Endothelial cell of umbilical vein (primary cell): Measurements from ENCODE around the gene MCC. TPM values are rescaled to one million over a fixed set of nuclear protein-coding genes. Genes with fewer than 3 reads are reported as not detected.
"Not testable (repeated sequence)": the region's sequence is repeated elsewhere in the genome, so short reads cannot be mapped to it uniquely, and the experiment has no call there.

Experiments used
- BruUV-seq: library from RNA; stranded (reverse); fragments of 400-500 nt; replicated peaks from 2 replicates; lab custom pipeline; 2021; lab: Mats Ljungman, UMichigan
- CTCF ChIA-PET: fragments of 300-600, 350-600 bp; sonication (Branson Sonifier 250); formaldehyde crosslinking; loops from one replicate; lab custom pipeline; 2021; ENCODE audit warnings: antibody characterized with exemption, inconsistent platforms; lab: Charles Lee
- POLR2A ChIA-PET: fragments of 300-600, 350-600 bp; sonication (Branson Sonifier 250); formaldehyde crosslinking; loops from one replicate; lab custom pipeline; 2021; ENCODE audit warnings: antibody characterized with exemption, inconsistent platforms; lab: Charles Lee
- DNase-seq: peaks from one replicate; pipeline ENCODE4 v3.0.0-alpha.2; 2011; ENCODE audit warnings: low read depth, low spot score
- FAIRE-seq: peaks from 2 replicates; lab custom pipeline; 2011; peaks lifted over from hg19 to GRCh38; lab: Jason Lieb, UNC
- H2AFZ ChIP-seq: 2 replicates; pipeline ENCODE4 v1.6.0; 2012; ENCODE audit warnings: low read depth, low read length, control low read depth, inconsistent platforms
- H3K27ac ChIP-seq: 2 replicates; pipeline ENCODE4 v1.5.1; 2011; ENCODE audit warnings: low read depth, mild to moderate bottlenecking, control low read depth, low read length, moderate library complexity; ENCODE audit not compliant: insufficient read depth
- H3K27me3 ChIP-seq, 2 experiments: 2 replicates each; pipeline versions ENCODE4 v1.6.0 to v1.6.1; 2011; ENCODE audit warnings: low read length in 2 of 2, mixed read lengths in 1 of 2; ENCODE audit not compliant: control insufficient read depth in 2 of 2, insufficient read depth in 2 of 2
- H3K36me3 ChIP-seq, 2 experiments: 2 replicates in 1 of 2; 3 replicates in 1 of 2; pipeline ENCODE4 v1.5.1; 2011; ENCODE audit warnings: low read length in 2 of 2, mild to moderate bottlenecking in 1 of 2, moderate library complexity in 1 of 2; ENCODE audit not compliant: control insufficient read depth in 2 of 2, insufficient read depth in 2 of 2; ENCODE audit errors: extremely low read depth in 1 of 2
- H3K4me1 ChIP-seq: 3 replicates; pipeline ENCODE4 v1.5.1; 2011; ENCODE audit warnings: mild to moderate bottlenecking, low read length; ENCODE audit not compliant: control insufficient read depth, insufficient read depth; ENCODE audit errors: extremely low read depth
- H3K4me2 ChIP-seq: 2 replicates; pipeline ENCODE4 v1.6.1; 2011; ENCODE audit warnings: low read length, control low read depth, mixed read lengths; ENCODE audit not compliant: insufficient read depth
- H3K4me3 ChIP-seq, 3 experiments: fragments of 200-600 bp in 1 of 3; sonication (generic), shearing (Covaris generic) in 1 of 3; replicated peaks in 1 of 3; 2 replicates each; pipeline ENCODE4 v1.5.1; 2011 to 2016; ENCODE audit warnings: control low read depth in 3 of 3, low read length in 3 of 3, mild to moderate bottlenecking in 2 of 3, inconsistent platforms in 1 of 3, low read depth in 1 of 3, moderate library complexity in 1 of 3; ENCODE audit not compliant: insufficient read depth in 1 of 3
- H3K79me2 ChIP-seq: 2 replicates; pipeline ENCODE4 v1.6.0; 2012; ENCODE audit warnings: low read length, inconsistent platforms; ENCODE audit not compliant: control insufficient read depth, insufficient read depth
- H3K9ac ChIP-seq: replicated peaks from 2 replicates; pipeline ENCODE3; 2011; ENCODE audit warnings: low read length, control low read depth; ENCODE audit not compliant: insufficient read depth; ENCODE audit errors: extremely low read depth
- H3K9me1 ChIP-seq: replicated peaks from 3 replicates; pipeline ENCODE4 v1.6.0; 2011; ENCODE audit warnings: mild to moderate bottlenecking, low read length; ENCODE audit not compliant: control insufficient read depth, insufficient read depth; ENCODE audit errors: extremely low read depth
- H3K9me3 ChIP-seq: replicated peaks from 2 replicates; pipeline ENCODE4 v1.5.1; 2012; ENCODE audit warnings: low read length, inconsistent platforms; ENCODE audit not compliant: control insufficient read depth, insufficient read depth
- H4K20me1 ChIP-seq: replicated peaks from 2 replicates; pipeline ENCODE3; 2011; ENCODE audit warnings: mild to moderate bottlenecking, low read length; ENCODE audit not compliant: control insufficient read depth, insufficient read depth; ENCODE audit errors: extremely low read depth
- EZH2 ChIP-seq: IDR thresholded peaks from 2 replicates; pipeline ENCODE4 v1.6.1; 2012; ENCODE audit warnings: borderline replicate concordance, low read depth, mild to moderate bottlenecking, moderate library complexity, low read length, inconsistent platforms; ENCODE audit not compliant: severe bottlenecking
- FOS ChIP-seq: IDR thresholded peaks from 2 replicates; pipeline ENCODE4 v1.6.1; 2011; ENCODE audit warnings: mild to moderate bottlenecking, low read length, moderate library complexity, borderline replicate concordance; ENCODE audit not compliant: insufficient read depth
- GATA2 ChIP-seq: IDR thresholded peaks from 2 replicates; pipeline ENCODE4 v1.7.0; 2011; ENCODE audit warnings: low read depth, mild to moderate bottlenecking, moderate library complexity, mixed read lengths, low read length; ENCODE audit not compliant: insufficient read length, insufficient read depth
- JUN ChIP-seq: IDR thresholded peaks from 2 replicates; pipeline ENCODE4 v1.6.1; 2011; ENCODE audit warnings: borderline replicate concordance, low read depth; ENCODE audit not compliant: insufficient read length, insufficient read depth
- MYC ChIP-seq: IDR thresholded peaks from one replicate; pipeline ENCODE4 v1.6.1; 2011; ENCODE audit warnings: mild to moderate bottlenecking, low read depth, low read length
- POLR2A ChIP-seq: IDR thresholded peaks from 2 replicates; pipeline ENCODE4 v1.6.1; 2012; ENCODE audit warnings: low read depth, mild to moderate bottlenecking, control low read depth, low read length
- POLR2AphosphoS5 ChIP-seq: IDR thresholded peaks from 2 replicates; pipeline ENCODE4 v1.6.1; 2012; ENCODE audit warnings: low read depth, mild to moderate bottlenecking, control low read depth, low read length, moderate library complexity; ENCODE audit not compliant: insufficient read depth
- dilution Hi-C: fragments of 300-500 bp; cut with MboI; formaldehyde crosslinking; loops from one replicate; pipeline ENCODE4 v1.15.0; 2019; ENCODE audit warnings: low sequenced_read_pairs; ENCODE audit not compliant: extremely low pct_ligation_motif_present
- intact Hi-C: fragments of 100-400 bp; cut with micrococcal nuclease; formaldehyde crosslinking; loops from one replicate; pipeline ENCODE4 v1.10.0; 2022
- polyA plus RNA-seq, 4 experiments: library from polyadenylated mRNA; depleted of rRNA in 3 of 4; stranded (reverse) in 3 of 4; unstranded in 1 of 4; fragments of >200 nt; gene quantifications; 2 replicates each; pipeline versions ENCODE4 v1.2.1 to v1.2.3, GENCODE V29; 2011 to 2012; ENCODE audit warnings: missing spikeins in 1 of 4
- total RNA-seq: library from RNA; stranded (reverse); gene quantifications from 2 replicates; pipeline ENCODE4 v1.2.3, GENCODE V29; 2021
- TF ChIP-seq, protein P1 (sequence below): IDR thresholded peaks from 2 replicates; pipeline ENCODE4 v1.6.1; 2011; ENCODE audit not compliant: insufficient read depth, insufficient read length
- TF ChIP-seq, protein P2 (sequence below), 2 donors: IDR thresholded peaks; 1 replicate in 1 of 2; 2 replicates in 1 of 2; pipeline ENCODE4 v1.5.1; 2011; ENCODE audit warnings: low read length in 2 of 2, mild to moderate bottlenecking in 2 of 2, moderate library complexity in 2 of 2, control low read depth in 1 of 2, inconsistent platforms in 1 of 2, low read depth in 1 of 2; ENCODE audit not compliant: insufficient read depth in 1 of 2; ENCODE audit errors: extremely low read depth in 1 of 2

MCC gene
- total and polyA plus RNA-seq, 2 donors (not counting 3 experiments of a cell fraction or from before 2014, with no cell fraction given): 6.9 to 27.5 TPM

DNA sequence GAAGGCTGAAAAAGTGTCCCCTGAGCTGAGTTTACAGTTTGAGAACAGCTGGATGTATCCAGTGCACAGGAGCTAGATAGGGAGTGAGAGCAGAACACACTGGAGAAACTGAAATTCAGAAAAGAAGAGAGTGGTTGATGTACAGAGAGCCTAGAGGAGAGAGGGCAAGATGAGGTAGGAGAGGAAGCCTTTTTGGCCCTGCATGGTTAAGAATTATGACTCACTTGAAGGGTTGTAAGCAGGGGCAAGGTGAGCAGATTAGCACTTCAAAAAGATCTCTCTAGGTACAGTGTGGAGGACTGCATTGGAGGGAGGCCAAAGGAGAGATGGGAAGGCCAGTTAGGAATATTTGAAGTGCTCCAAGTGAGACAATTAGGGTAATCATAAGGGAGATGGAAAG, 25.2 kb downstream of the MCC start:
- no peaks in the 10 kb centered on the region for H4K20me1 ChIP-seq
- no peaks in the 10 kb centered on the region for H3K4me1 ChIP-seq
- H3K4me2 ChIP-seq: no peak overlapping the region
- intact Hi-C loops: no loop called here
- BruUV-seq: no TSS peak
- ChIA-PET POLR2A (no interaction called here), CTCF (no interaction called here)
- no peaks in the 10 kb centered on the region for H3K9me1 ChIP-seq
- DNase-seq (no peak), FAIRE-seq (no peak)
- no peaks in the 10 kb centered on the region for H3K79me2 ChIP-seq
- no peak overlapping the region for H2AFZ ChIP-seq
- H3K36me3 ChIP-seq: no peaks in the 10 kb centered on the region
- no peaks in the 10 kb centered on the region for H3K9me3 ChIP-seq
- H3K27me3 ChIP-seq: peaks cover 0 to 3% of the 10 kb centered on the region in 2 experiments
- TF ChIP-seq POLR2A (no peak), EZH2 (no peak), JUN (no peak), MYC (no peak), FOS (no peak), GATA2 (no peak), POLR2AphosphoS5 (no peak)
- TF ChIP-seq, protein P1, sequence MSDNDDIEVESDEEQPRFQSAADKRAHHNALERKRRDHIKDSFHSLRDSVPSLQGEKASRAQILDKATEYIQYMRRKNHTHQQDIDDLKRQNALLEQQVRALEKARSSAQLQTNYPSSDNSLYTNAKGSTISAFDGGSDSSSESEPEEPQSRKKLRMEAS: no peak
- TF ChIP-seq, protein P2, sequence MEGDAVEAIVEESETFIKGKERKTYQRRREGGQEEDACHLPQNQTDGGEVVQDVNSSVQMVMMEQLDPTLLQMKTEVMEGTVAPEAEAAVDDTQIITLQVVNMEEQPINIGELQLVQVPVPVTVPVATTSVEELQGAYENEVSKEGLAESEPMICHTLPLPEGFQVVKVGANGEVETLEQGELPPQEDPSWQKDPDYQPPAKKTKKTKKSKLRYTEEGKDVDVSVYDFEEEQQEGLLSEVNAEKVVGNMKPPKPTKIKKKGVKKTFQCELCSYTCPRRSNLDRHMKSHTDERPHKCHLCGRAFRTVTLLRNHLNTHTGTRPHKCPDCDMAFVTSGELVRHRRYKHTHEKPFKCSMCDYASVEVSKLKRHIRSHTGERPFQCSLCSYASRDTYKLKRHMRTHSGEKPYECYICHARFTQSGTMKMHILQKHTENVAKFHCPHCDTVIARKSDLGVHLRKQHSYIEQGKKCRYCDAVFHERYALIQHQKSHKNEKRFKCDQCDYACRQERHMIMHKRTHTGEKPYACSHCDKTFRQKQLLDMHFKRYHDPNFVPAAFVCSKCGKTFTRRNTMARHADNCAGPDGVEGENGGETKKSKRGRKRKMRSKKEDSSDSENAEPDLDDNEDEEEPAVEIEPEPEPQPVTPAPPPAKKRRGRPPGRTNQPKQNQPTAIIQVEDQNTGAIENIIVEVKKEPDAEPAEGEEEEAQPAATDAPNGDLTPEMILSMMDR (IDR thresholded peaks at IDR 0.05; ENCODE audit: extremely low read depth in 1 of 2, insufficient read depth in 1 of 2, low read depth in 1 of 2, low read length in 2 of 2): no peak
- no peak overlapping the region for H3K9ac ChIP-seq
- H3K27ac ChIP-seq: no peak overlapping the region
- no peak overlapping the region for H3K4me3 ChIP-seq
- dilution Hi-C loops: no loop called here

DNA sequence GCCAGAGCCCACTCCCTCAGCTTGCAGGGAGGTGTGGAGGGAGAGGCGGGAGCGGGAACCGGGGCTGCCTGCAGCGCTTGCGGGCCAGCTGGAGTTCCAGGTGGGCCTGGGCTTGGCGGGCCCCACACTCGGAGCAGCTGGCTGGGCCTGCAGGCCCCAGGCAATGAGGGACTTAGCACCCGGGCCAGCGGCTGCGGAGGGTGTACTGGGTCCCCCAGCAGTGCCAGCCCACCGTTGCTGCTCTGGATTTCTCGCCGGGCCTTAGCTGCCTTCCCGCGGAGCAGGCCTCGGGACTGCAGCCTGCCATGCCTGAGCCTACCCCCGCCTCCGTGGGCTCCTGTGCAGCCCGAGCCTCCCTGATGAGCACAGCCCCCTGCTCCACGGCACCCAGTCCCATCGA, 31.1 kb downstream of the MCC start:
- H4K20me1 ChIP-seq, H3K9me1 ChIP-seq, H3K4me3 ChIP-seq, DNase-seq, H3K9me3 ChIP-seq, intact Hi-C loops, FAIRE-seq, H3K27ac ChIP-seq, H3K79me2 ChIP-seq, H3K36me3 ChIP-seq, CTCF ChIA-PET, H3K9ac ChIP-seq, BruUV-seq, H3K4me1 ChIP-seq, H3K27me3 ChIP-seq, H3K4me2 ChIP-seq, POLR2A ChIA-PET, H2AFZ ChIP-seq, dilution Hi-C loops: not testable (repeated sequence)
